Measurements from ENCODE around the gene SUCLG2.

DNA sequence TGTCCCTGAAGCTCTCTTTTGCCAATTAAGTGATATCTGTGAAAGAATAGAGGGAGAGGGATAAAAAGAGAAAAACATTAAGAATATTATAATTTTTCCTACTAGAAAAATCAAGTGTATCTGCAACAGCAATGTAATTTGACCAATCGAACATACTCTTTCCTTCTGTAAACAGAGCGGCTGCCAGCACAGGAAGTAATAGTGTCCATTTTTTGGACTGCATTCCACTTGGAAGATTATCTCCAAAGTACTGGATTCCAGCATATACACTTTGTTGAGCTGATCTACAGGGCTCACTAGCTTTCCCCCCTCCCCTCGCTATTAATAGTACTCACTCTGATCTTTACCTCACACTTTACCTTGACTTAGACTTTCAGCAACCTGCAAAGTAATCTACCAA, 90.4 kb downstream of the SUCLG2 start:
- TF ChIP-seq, protein P1, sequence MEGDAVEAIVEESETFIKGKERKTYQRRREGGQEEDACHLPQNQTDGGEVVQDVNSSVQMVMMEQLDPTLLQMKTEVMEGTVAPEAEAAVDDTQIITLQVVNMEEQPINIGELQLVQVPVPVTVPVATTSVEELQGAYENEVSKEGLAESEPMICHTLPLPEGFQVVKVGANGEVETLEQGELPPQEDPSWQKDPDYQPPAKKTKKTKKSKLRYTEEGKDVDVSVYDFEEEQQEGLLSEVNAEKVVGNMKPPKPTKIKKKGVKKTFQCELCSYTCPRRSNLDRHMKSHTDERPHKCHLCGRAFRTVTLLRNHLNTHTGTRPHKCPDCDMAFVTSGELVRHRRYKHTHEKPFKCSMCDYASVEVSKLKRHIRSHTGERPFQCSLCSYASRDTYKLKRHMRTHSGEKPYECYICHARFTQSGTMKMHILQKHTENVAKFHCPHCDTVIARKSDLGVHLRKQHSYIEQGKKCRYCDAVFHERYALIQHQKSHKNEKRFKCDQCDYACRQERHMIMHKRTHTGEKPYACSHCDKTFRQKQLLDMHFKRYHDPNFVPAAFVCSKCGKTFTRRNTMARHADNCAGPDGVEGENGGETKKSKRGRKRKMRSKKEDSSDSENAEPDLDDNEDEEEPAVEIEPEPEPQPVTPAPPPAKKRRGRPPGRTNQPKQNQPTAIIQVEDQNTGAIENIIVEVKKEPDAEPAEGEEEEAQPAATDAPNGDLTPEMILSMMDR (IDR thresholded peaks at IDR 0.05; ENCODE audit: insufficient read depth, low read length), result no peak
- TF ChIP-seq, protein P2, sequence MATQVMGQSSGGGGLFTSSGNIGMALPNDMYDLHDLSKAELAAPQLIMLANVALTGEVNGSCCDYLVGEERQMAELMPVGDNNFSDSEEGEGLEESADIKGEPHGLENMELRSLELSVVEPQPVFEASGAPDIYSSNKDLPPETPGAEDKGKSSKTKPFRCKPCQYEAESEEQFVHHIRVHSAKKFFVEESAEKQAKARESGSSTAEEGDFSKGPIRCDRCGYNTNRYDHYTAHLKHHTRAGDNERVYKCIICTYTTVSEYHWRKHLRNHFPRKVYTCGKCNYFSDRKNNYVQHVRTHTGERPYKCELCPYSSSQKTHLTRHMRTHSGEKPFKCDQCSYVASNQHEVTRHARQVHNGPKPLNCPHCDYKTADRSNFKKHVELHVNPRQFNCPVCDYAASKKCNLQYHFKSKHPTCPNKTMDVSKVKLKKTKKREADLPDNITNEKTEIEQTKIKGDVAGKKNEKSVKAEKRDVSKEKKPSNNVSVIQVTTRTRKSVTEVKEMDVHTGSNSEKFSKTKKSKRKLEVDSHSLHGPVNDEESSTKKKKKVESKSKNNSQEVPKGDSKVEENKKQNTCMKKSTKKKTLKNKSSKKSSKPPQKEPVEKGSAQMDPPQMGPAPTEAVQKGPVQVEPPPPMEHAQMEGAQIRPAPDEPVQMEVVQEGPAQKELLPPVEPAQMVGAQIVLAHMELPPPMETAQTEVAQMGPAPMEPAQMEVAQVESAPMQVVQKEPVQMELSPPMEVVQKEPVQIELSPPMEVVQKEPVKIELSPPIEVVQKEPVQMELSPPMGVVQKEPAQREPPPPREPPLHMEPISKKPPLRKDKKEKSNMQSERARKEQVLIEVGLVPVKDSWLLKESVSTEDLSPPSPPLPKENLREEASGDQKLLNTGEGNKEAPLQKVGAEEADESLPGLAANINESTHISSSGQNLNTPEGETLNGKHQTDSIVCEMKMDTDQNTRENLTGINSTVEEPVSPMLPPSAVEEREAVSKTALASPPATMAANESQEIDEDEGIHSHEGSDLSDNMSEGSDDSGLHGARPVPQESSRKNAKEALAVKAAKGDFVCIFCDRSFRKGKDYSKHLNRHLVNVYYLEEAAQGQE (IDR thresholded peaks at IDR 0.05; ENCODE audit: insufficient replicate concordance, low read depth), result no peak
- TF ChIP-seq POLR2AphosphoS5 (IDR thresholded peaks at IDR 0.05; ENCODE audit: low read depth), result no peak

All from HL-60 (cell line).